NCI-H146 treated with DMSO at 0.1 percent for 48 hours (cell line): ENCODE measurements around the gene KCNH5.

ENCODE experiments used
- DNase-seq: peaks from one replicate; lab custom pipeline; 2025; ENCODE audit not compliant: unreplicated experiment; lab: John Stamatoyannopoulos, UW

Gene KCNH5, protein sequence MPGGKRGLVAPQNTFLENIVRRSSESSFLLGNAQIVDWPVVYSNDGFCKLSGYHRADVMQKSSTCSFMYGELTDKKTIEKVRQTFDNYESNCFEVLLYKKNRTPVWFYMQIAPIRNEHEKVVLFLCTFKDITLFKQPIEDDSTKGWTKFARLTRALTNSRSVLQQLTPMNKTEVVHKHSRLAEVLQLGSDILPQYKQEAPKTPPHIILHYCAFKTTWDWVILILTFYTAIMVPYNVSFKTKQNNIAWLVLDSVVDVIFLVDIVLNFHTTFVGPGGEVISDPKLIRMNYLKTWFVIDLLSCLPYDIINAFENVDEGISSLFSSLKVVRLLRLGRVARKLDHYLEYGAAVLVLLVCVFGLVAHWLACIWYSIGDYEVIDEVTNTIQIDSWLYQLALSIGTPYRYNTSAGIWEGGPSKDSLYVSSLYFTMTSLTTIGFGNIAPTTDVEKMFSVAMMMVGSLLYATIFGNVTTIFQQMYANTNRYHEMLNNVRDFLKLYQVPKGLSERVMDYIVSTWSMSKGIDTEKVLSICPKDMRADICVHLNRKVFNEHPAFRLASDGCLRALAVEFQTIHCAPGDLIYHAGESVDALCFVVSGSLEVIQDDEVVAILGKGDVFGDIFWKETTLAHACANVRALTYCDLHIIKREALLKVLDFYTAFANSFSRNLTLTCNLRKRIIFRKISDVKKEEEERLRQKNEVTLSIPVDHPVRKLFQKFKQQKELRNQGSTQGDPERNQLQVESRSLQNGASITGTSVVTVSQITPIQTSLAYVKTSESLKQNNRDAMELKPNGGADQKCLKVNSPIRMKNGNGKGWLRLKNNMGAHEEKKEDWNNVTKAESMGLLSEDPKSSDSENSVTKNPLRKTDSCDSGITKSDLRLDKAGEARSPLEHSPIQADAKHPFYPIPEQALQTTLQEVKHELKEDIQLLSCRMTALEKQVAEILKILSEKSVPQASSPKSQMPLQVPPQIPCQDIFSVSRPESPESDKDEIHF

GRCh38 chr14:63045234-63045611, at the start of gene KCNH5:
KCNH5 (minus strand) TSS chr14:63045458; CDS start chr14:63045186, 272 bp downstream.
- DNase-seq, result peak; percentile 49

- no peak for DNase-seq
Observed at GRCh38 chr14:63091394-63091996, 46.2 kb upstream of the KCNH5 start.

- DNase-seq, result peak; percentile 18
Observed at GRCh38 chr14:63088865-63089264, 43.6 kb upstream of the KCNH5 start.

DNA sequence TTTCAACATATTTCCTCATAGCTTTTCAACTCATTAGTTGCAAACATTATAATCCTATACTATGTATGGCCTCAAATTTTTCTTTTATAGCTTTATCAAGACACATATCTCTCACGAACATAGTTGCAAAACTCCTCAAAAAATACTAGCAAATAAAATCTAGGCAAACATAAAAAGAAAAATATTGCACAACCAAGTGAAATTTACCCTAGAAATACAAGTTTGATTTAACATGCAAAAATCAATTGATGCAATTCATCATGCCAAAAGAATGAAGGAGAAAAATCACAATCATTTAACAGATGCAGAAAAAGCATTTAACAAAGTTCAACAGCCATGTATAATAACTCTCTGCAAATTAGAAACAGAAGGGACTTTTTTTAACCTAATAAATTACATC, 33.3 kb upstream of the KCNH5 start:
- DNase-seq, result no peak

DNA sequence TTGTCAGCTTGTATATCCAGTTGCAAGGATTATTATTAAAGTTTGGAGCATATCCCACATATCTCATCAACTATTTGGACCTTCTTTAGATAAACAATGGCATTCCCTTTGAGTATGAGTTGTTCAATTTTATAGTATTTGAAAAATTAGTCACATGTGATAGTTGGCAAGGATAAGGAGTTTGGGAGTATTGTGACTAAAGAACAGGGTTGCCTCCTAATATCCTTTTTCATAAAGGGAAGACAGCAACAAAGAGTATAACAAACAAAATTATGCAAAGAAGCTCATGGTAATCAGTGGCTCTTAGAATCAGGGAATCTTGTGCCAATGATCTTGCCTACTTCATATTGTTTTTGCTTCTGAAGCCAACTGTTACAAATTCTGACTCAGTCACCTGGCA, 31.2 kb upstream of the KCNH5 start:
- no peak for DNase-seq

DNA sequence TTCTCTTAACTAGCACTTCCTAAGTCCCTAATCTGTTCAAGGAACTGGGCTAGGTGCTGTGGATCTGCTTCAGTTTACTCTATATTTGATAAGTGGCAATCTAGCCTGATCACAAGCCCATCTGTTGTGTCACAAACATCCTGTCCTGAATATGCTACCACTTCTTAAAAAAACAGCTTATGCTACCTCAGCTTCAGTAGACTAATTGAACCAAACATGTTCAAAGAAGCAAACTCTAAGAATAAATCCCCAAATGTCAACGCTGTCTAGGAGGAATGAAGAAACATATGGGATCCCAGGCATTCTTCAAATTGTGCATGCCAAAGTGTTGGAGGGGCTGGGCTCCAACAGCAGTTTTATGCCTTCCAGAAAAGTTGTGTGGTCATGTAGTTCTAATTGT, 10.4 kb upstream of the KCNH5 start:
- no peak for DNase-seq

- no peak for DNase-seq
Observed at GRCh38 chr14:63051992-63052391, 6.7 kb upstream of the KCNH5 start.

DNA sequence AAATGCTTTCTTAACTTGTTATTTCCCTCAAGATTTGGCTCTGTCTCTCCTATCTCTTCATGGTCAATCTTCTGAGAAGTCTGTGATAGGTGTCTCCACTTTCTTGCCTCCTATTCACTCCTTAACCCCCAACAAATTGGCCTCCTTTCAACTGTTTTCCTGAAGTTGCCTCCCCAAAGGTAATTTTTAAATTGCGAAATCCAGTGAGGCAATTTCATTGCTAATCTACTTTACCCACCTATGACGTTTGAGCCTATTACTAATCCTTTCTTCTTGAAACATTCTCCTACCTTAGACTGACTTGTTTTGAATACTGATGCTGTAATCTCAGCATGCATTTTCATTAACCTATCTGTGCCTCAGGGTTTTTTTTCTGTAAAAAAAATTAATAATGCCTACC, 6.0 kb upstream of the KCNH5 start:
- DNase-seq, result no peak

- DNase-seq, result no peak
Observed at GRCh38 chr14:63050694-63051093, 5.4 kb upstream of the KCNH5 start.

DNA sequence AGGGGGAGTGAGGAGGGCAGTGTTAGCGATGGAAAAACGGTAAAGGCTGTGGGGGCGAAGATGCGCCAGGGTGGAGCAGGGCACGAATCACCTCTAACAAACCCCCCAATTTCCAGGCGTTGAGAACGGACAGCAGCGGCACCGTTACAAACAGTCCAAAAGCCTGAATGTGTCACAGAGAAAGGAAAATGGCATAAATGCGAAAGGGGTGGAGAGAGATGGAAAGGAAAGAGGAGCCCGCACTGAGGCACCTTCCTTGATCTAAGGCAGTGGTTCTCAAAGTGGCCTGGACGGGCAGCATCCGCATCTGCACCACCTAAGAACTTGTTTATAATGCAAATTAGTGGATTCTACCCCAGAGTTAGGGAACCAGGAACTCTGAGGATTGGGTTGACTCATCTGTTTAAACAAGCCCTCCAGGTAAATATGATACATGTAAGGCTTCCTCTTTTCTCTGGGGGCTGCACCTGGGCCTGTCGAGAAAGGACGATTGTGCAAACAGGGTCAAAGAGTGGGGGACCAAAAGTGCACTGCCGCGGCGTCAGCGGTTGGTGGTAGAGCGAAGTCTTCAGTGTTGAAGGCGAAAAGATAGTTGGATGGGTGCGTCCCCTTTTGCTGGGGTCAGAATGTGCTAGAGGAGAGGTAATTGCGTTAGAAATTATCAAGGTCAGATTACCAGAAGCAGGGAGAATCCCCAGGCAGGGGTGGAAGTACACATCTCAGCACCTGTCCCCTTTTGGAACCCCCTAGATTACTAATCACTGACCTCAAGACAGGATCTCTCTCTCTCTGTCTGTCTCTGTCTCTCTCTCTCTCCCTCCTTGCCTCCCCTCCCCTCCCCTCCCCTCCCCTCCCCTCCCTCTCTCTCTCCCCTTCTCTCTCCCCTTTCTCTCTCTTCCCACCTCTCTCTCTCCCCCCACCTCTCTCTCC, 1.3 kb upstream of the KCNH5 start:
- DNase-seq, result peak; percentile 73

DNA sequence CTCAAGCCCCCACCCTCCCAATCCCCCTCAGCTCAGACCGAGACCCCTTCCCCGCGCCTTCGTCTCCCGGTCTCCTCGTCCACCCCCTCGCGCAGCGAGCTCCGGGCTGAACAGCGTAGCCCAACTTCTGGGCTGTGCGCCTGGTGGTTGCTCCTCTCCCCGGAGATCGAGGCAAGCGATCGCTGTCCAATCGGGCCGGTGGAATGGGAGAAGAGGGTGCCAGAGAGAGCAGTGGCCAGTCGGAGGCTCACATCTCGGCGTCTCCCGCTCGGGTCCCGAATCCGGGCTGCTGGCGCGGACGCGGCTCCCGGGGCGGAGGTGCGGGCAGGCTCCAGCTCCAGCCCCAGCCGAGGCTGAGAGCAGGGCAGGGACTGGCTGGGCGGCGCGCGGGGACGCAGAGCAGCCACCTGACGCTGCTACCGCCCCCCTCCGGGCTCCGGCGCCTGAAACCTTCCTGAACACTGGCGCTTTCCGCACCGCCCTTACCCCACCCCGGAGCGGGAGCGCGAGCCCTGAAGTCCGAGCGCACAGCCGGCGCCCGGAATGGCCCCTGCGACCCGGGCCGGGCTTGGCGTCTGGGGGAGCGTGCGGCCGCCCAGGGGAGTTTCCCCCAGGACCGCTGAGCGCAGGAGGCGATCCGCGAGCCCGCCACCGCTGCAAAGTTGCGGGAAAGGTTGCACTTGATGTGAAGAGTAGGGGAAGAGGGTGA, 508 bp upstream of the KCNH5 start:
- DNase-seq, result peak; percentile 48

DNA sequence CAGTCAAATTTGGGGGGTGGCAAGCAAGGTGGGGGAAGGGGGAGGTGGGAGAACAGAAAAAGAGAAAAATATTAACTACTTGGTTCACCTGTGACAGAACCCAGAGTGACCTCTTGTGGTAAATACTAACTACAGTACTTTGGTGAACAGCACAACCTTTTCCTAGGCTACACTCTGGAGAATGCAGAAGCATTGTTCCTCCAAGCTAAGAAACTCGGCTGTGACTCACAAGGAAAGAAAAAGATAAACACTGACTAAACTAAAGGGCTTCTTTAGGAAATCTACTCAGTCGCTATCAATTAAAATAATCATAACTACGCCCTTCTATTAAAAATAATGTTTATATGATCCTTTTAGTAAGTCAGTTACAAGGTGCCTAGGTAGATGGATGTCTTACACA, 5.4 kb downstream of the KCNH5 start:
- peak; percentile 24 for DNase-seq

DNA sequence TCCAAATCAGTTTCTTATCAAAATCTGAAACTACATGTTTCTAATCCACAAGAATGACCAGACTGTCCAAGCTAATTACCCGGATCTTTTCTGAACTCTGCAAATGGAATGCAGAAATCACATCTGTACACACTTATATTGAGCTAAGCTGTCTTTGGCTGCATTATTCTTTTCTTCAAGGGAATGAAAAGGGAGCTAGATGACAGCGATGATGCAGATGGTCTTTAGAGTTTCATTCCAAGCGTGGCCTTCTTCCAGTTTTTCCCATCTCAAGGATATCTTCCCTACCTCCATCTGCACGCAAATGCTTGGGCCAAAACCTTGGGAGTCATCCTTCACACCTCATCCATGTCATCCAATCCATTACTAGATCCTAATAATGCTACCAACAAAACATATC, 12.6 kb downstream of the KCNH5 start:
- no peak for DNase-seq

GRCh38 chr14:63032076-63032475, 13.2 kb downstream of the KCNH5 start:
- DNase-seq, result no peak

DNA sequence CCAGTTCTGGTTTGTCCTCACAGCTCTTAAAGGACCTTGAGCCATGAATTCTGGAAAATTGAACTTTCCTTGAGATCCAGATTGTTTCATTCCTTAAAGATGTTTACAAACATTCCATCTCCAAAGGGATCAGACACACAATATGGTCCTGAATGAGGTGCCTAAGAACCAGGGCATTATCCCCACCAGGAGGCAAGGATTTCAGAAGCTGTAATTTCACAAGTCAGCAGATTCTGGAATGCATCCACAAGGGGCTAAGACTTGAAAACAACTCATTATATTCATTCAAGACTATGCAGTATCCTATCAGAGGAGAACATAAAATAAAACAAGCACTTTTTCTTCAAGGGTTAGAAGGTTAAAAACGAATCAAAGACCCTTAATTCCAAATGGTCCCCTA, 15.1 kb downstream of the KCNH5 start:
- DNase-seq, result no peak

- DNase-seq, result no peak
Observed at GRCh38 chr14:63027719-63028118, 17.5 kb downstream of the KCNH5 start.

- no peak for DNase-seq
Observed at GRCh38 chr14:63026491-63026890, 18.8 kb downstream of the KCNH5 start.

DNA sequence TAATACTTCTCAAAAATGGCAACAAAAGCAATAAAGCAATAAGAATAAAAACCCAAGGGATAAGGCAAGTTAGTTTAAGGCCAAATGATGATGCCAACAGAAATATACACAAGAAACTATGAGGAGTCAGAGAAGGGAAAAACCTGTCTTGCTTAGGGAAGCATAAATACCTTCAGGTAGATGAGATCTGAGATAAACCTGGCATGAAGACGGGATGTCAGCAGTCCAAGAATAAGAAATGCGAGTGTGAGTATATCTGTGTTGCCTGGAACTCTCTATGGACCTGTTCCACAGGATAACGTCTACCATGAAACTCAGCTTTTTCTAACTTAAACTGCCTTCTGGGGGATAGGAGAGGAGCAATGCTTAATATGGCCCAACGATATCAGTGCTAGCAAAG, 30.6 kb downstream of the KCNH5 start:
- DNase-seq, result no peak

DNA sequence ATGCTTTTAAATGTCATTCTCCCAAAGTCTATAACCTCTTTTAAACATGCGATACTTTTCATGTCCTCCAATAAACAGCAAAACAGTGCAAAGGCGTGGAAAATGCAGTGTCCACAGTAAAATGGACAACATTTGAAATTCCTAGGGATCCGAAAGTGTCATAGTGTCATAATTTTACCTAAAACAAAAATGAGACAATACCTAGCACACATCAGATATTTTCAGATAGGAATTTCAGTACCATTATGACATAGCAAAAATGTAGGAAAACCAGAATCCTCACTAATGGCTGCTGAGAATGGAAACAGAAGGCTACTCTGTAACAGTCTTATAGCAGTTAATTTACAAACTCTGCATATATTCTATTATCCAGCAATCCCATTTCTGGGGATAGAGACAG, 33.1 kb downstream of the KCNH5 start:
- no peak for DNase-seq

DNA sequence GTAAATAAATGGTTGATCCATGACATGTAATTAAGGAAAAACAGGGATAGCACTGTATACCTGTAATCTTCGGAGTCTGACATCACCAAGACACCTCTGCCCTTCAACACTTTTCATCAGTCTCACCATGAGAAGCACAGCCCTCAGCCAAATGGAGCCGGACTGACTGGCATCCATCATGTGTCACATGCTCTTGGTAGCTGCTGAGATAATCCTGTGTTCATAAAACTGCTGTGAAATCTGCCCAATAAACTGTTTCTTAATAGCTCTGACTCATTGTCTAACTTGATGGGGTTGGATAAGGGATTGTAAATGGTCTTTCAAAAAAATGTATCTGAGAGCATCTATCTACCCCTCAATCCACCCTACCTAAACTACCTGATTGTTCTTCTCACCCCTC, 33.6 kb downstream of the KCNH5 start:
- no peak for DNase-seq
